Measurements from ENCODE around the gene GNAL.

Gene GNAL

DNA sequence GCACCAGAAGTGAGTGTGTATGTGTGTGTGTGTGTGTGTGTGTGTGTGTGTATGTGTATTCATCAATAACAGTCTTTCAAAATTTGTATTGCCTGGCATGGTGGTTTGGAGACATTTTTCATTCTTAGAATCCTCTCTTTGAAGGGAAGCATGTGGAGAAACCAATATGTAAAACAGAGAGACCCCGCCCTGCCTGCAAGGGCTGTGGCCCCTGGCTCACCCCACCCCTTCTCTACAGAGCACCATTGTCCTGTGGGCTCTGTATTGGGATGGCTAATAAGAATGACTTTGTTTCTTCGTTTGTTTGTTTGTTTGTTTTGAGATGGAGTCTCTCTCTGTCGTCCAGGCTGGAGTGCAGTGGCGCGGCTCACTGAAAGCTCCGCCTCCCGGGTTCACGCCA, 65.9 kb downstream of the GNAL start:
- H3K4me3 ChIP-seq (replicated peaks; ENCODE audit: low read depth, low read length): no peak overlapping the region
- TF ChIP-seq, protein P1, sequence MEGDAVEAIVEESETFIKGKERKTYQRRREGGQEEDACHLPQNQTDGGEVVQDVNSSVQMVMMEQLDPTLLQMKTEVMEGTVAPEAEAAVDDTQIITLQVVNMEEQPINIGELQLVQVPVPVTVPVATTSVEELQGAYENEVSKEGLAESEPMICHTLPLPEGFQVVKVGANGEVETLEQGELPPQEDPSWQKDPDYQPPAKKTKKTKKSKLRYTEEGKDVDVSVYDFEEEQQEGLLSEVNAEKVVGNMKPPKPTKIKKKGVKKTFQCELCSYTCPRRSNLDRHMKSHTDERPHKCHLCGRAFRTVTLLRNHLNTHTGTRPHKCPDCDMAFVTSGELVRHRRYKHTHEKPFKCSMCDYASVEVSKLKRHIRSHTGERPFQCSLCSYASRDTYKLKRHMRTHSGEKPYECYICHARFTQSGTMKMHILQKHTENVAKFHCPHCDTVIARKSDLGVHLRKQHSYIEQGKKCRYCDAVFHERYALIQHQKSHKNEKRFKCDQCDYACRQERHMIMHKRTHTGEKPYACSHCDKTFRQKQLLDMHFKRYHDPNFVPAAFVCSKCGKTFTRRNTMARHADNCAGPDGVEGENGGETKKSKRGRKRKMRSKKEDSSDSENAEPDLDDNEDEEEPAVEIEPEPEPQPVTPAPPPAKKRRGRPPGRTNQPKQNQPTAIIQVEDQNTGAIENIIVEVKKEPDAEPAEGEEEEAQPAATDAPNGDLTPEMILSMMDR (IDR thresholded peaks at IDR 0.05; ENCODE audit: low read depth, low read length, missing control alignments): no peak
- no peak for DNase-seq (ENCODE audit: extremely low read depth, low read depth)

DNA sequence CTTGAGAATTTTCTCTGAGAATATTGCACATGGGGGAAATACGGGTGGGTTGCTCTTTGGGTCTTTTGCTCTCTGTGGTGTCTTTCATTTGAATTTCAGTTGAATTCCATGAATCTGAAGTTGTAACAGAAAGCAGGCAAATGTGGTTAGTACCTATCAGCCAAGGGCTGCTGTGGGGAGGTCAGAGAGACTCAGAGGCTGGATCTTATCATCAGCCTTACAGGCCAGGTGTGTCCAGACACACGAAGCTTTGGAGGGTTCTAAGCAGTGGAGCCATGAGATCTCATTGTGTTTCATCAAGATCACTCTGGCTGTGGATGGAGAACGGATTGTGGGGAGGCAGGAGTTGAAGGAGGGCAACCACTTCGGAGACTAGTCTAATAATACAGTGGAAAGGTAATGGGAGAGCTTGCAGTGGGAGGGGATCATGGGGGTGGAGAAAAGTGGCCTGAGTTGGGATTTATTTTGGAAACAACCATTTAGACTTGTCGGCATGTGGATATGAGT, 68.1 kb downstream of the GNAL start:
- DNase-seq (ENCODE audit: extremely low read depth, low read depth): no peak
- TF ChIP-seq, protein P1 (IDR thresholded peaks at IDR 0.05; ENCODE audit: low read depth, low read length, missing control alignments): no peak

GRCh38 chr18:11759456-11759855, 70.4 kb downstream of the GNAL start:
- TF ChIP-seq, protein P1 (IDR thresholded peaks at IDR 0.05; ENCODE audit: low read depth, low read length, missing control alignments): no peak
- no peak for DNase-seq (ENCODE audit: extremely low read depth, low read depth)
- no peak overlapping the region for H3K4me3 ChIP-seq (replicated peaks; ENCODE audit: low read depth, low read length)

More for the DNA sequence above, 68.1 kb downstream of the GNAL start:
- no peak overlapping the region for H3K4me3 ChIP-seq (replicated peaks; ENCODE audit: low read depth, low read length)

DNA sequence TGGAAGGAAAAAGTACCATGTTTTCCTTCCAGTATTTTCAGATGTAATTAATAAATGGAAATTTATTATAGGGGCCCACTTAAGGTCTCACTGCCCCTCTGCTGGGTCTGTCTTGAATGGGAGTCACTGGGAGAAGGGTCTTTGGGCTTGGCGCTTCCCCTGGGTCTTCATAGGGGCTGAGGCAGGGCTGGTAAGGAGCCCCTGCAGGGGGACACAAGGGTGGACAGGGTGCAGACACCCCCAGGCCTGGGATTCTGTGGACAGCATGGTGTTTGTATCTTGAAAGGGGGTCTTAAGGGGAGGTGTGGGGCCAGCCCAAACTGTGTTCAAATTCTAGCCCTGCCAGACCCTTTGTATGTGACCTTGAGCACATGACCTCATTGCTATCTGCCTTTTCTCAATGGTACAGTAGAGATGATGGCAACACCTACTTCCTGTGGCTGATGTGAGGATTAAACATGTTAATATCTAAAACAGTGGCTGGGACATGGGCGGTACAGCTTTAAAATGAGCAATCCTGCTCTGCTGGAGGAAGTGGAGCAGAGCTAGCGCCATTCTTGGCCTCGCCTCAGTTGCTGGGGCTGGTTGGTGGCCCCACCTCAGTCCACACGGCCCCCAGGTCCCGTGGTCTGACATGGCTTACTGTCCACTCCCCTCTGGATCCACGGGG, 71.6 kb downstream of the GNAL start:
- DNase-seq (ENCODE audit: extremely low read depth, low read depth): no peak
- TF ChIP-seq, protein P1 (IDR thresholded peaks at IDR 0.05; ENCODE audit: low read depth, low read length, missing control alignments): no peak
- no peak overlapping the region for H3K4me3 ChIP-seq (replicated peaks; ENCODE audit: low read depth, low read length)

DNA sequence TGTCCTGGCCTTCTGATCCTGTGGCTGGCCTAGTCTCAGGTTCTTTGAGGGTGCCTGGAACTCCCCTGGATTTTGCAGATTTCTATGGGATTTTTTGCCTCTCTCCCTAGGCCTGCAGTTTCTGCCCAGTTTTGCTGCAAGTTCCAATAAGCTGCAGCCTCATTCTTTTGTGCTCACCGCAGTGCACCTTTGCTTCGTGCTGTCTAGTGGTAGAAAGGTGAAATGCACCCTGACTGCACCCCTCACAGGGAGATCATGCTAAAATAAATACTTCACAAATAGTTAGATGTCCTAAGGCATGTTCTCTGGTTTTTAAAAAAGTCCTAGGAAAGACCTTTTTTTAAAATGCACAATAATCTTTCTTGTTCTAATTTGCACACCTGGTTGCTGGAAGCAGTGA, 72.5 kb downstream of the GNAL start:
- TF ChIP-seq, protein P1 (IDR thresholded peaks at IDR 0.05; ENCODE audit: low read depth, low read length, missing control alignments): no peak
- no peak for DNase-seq (ENCODE audit: extremely low read depth, low read depth)
- no peak overlapping the region for H3K4me3 ChIP-seq (replicated peaks; ENCODE audit: low read depth, low read length)

DNA sequence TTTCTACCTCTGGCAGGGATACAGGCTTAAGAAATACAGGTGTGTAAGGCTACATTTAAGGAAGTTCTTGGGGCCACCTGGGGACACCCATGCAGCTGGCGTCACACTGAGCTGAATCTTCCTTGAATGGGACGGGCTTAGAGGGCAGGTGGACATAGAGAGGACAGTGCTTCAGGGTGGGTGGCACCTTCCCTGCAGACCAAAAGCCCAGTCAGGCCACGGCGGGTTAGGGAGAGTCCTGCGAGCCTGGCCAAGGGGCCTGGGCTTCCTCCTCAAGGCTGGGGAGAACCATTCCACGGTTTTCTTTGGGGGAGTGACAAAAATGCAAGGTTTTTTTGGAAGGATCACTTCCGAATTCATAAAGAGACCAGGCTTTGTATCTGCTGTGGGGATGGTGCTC, 73.4 kb downstream of the GNAL start:
- DNase-seq (ENCODE audit: extremely low read depth, low read depth): no peak
- no peak overlapping the region for H3K4me3 ChIP-seq (replicated peaks; ENCODE audit: low read depth, low read length)
- TF ChIP-seq, protein P1 (IDR thresholded peaks at IDR 0.05; ENCODE audit: low read depth, low read length, missing control alignments): no peak

- no peak for DNase-seq (ENCODE audit: extremely low read depth, low read depth)
- no peak overlapping the region for H3K4me3 ChIP-seq (replicated peaks; ENCODE audit: low read depth, low read length)
- TF ChIP-seq, protein P1 (IDR thresholded peaks at IDR 0.05; ENCODE audit: low read depth, low read length, missing control alignments): no peak
Measured at GRCh38 chr18:11767329-11767728, 78.3 kb downstream of the GNAL start.
